GM21360 (cell line): ENCODE results near the gene KRR1.
"Not testable (repeated sequence)": the region's sequence is repeated elsewhere in the genome, so short reads cannot be mapped to it uniquely, and the experiment has no call there.

Source experiments
- ATAC-seq: cut with Tn5 transposase; IDR thresholded peaks from one replicate; pipeline ENCODE4 v1.9.1; 2021; ENCODE audit warnings: mild to moderate bottlenecking, moderate library complexity; ENCODE audit not compliant: unreplicated experiment

The KRR1 gene

DNA sequence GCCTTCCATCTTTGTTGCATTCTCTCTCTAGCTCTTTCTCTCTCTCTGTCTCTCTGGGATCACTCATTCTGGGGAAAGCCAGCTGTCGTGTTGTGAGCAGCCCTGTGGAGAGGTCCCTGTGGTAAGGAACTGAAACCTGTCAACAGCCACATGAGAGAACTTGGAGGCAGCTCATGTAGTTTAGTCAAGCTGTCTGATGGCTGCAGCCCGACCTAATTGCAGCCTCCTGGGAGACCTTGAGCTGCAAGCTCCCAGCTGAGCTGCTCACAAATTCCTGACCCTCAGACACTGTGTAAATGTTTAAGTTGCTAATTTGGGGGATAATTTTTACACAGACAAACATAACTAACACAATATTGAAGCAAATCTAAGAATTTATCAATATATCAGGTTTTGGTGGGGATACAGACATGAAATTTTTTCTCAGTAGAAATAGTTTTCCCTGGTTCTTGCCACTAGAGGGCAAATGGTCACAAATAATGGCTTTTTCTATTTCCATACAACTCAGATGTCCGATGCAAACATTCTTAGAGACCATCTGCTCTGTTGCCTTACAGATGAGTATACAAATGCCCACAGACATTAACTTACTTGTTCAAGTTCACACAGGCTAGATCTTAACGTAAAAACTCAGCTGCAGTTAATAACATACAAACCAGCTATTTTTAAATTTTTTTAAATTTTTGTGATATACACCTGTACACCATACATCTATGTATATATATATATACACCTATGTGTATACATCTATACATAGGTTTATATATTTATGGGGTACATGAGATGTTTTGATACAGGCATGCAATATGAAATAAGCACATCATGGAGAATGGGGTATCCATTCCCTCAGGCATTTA, 15.5 kb upstream of the KRR1 start:
- peak; percentile 98 for ATAC-seq

GRCh38 chr12:75525263-75525662, 13.9 kb upstream of the KRR1 start:
- ATAC-seq, result no peak

- ATAC-seq, result not testable (repeated sequence)
These were observed 10.7 kb upstream of the KRR1 start for GRCh38 chr12:75522124-75522523.

GRCh38 chr12:75521224-75521623, 9.8 kb upstream of the KRR1 start:
- not testable (repeated sequence) for ATAC-seq

GRCh38 chr12:75509621-75510020, 1.8 kb downstream of the KRR1 start:
- ATAC-seq, result no peak

DNA sequence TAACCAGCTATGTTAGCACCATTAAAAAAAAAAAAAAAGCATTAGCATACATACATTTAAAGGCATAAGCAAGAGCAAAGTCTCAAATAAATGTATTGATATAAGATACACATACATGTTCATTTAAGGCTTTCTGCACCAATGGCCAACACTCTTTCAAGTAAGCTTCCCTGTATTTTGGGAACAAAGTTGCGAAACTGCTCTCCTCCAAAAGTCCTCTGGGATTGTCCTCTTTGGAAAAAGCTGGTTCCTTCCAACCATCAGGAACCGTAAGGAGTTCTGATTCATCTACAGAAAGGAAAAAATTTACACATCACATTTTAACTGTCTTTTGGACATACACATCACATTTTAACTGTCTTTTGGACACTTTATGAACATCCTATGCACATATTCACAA, 3.2 kb downstream of the KRR1 start:
- ATAC-seq, result no peak

GRCh38 chr12:75507086-75507485, 4.3 kb downstream of the KRR1 start:
- ATAC-seq, result no peak

DNA sequence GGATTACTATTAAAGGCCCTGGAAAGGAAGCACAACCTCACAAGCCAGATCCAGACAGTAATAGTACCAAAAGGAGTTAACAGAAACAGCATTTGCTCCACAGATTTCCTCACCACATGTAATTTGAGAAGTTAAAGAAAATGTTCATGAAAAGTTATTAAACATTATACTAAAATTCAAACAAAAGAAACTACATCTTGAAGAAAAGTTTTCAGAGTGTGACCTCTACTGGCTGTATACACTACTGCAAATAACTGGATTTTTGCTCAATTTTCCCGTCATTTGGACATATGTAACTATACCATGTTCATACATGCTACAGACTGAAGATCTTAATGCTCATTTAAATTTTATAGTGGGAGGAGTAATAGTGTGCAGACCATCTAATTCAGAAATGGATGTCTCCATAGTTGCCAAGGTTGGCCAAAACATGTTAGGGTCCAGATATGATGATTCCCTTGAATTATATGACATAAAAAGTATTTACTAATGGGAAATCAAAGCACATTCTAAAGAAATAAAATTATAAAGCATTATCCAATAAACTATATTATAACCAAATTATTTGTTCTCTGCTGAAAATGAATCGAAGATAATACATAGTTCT, 5.6 kb downstream of the KRR1 start:
- no peak for ATAC-seq

DNA sequence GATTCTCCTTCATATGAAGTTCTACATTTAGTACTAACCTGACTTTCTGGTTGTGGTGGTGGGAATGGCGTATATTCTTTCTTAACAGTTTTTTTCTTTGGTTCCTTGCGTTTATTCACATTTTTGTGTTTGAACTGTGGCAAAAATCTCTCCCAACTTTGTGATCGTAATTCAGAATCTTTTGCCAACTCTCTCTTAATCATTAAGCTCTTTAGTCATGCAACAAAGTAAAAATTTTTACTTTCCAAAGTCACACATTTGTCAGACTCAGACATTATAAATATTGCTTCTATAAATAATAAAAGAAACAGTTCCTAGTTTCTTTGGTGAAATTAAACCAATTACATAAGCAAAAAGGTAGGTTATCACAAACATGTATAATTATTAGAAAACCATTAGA, 7.5 kb downstream of the KRR1 start:
- ATAC-seq, result no peak

GRCh38 chr12:75503459-75503858, 8.0 kb downstream of the KRR1 start:
- no peak for ATAC-seq

DNA sequence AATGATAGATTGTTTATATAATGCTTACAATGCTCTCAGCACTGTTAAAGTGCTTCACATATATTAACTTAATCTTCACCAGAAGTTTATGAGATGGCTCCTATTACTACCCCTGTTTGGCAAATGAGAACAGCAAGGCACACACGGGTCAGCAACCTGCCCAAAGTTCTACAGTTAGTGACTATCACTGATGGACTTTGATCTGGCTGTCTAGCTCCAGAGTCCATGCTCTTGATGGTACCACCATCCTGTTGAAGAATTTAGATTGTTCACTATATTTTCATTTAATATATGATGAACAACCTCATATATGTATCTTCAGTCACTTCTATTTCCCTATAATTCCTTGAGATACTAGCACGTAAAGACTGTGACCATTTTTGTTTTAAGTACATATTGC, 20.2 kb downstream of the KRR1 start:
- ATAC-seq, result no peak

GRCh38 chr12:75489613-75490210, 21.7 kb downstream of the KRR1 start:
- no peak for ATAC-seq

- no peak for ATAC-seq
These were observed 22.2 kb downstream of the KRR1 start for GRCh38 chr12:75489187-75489586.

DNA sequence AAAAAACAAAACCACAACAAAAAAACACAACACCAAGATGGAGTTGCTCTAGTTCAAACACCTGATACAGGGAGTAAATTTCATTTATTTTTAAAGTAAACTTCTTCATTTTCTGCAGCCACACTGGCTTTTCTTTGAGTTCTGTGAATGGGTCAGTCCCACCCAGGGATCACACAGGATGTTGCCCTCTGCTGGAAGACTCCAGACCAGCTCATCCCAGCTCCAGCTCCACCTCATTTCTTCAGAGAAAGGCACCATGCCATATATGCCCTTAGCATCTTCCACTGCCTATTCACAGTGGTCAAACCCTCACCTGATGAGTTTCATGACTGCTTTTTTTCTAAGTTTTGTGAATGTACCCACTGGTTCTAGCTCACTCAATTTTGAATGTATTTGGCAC, 22.9 kb downstream of the KRR1 start:
- peak; percentile 59 for ATAC-seq

DNA sequence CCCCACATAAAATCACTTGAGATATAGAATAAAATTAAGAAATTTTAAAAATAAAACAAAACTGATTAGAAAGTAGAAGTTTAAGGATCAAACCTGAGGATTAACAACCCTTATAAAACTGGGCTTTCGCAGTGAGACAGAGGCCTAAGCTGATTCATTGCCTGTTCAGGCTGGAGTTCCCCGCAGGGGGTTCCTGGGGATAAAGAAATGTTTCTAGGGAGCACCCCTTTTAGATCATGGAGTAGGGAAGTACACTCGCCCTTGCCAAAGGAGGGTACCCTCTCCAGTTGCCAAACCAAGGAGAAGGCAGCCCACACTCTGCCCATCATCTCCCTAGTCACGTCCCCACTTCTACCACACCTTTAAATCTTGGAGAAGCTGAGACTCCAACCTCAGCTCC, 24.1 kb downstream of the KRR1 start:
- no peak for ATAC-seq

- not testable (repeated sequence) for ATAC-seq
These were observed 27.0 kb downstream of the KRR1 start for GRCh38 chr12:75484450-75484849.

GRCh38 chr12:75483431-75483830, 28.0 kb downstream of the KRR1 start:
- no peak for ATAC-seq

DNA sequence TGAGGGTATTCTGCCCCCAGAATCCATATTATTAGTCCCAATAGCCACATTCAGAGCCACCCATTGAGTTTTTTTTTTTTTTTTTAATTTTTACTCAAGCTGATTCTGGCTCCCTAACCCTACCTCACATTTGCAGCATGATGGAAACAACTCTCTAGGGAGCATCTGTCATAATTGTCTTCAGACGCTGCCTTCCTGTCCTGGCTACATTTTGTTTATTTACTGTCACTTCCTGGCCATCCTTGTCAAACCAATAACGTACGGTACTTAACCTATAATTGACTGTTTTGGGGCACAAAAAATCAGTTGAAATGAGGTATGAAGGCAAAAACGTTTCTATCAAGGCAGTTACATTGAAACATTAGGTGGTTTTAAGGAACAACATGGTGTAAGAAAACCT, 28.8 kb downstream of the KRR1 start:
- ATAC-seq, result no peak

DNA sequence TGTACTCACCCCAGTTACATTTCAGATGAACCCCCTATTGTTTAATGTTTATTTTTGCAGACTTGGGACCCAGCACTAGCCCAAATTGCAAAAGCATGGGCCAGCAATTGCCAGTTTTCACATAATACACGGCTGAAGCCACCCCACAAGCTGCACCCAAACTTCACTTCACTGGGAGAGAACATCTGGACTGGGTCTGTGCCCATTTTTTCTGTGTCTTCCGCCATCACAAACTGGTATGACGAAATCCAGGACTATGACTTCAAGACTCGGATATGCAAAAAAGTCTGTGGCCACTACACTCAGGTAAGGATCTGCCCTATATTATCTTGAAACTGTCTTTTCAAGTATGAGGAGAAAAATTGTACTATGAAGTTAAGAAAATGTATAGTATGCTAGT, 29.6 kb downstream of the KRR1 start:
- no peak for ATAC-seq

DNA sequence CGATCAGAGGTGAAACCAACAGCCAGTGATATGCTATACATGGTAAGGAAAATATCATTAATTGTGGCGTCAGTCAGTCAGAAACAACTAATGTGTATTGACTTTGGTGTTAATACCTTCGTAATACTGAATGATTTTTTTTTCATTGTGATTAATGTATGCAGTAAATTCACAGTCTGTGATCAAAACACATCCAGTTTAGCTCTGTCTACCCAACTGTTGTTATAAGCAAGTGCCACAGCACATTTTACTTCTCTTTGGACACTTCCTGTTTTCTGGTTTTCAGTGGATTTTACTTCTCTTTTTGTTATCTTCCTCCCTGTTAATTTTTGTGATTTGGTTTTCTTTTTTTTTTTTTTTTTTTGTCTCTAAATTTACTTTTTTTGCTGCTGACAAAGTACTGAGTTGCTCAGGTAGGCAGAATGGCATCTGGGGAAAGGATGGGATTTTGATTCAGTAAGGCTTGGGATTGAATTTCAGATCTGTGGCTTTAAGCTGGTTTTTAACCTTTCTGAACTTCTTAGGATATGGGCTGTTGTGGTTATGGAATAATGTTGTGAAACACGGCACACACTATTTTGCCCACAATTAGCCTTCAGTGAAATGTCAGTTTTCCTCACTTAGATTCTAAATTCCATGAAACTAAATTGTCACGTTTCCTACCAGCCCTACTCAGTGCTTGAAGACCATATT, 30.2 kb downstream of the KRR1 start:
- ATAC-seq, result peak; percentile 9

GRCh38 chr12:75480469-75480949, 30.9 kb downstream of the KRR1 start, which contains the start of gene GLIPR1:
GLIPR1 (plus strand) TSS chr12:75480755; CDS start chr12:75480881, 126 bp downstream.
- ATAC-seq, result peak; percentile 93
